Astrocyte (in vitro differentiated cells and primary cell): ENCODE measurements around the gene CLMN.

ENCODE experiments used
- EZH2 ChIP-seq: IDR thresholded peaks from 2 replicates; pipeline ENCODE4 v1.6.1; 2012; ENCODE audit warnings: mild to moderate bottlenecking, low read length, inconsistent platforms; ENCODE audit not compliant: insufficient read depth
- TF ChIP-seq, protein P1 (sequence below): IDR thresholded peaks from 2 replicates; pipeline ENCODE4 v1.5.1; 2011; ENCODE audit warnings: low read depth, mild to moderate bottlenecking, inconsistent platforms, low read length, moderate library complexity; ENCODE audit not compliant: insufficient read depth

DNA sequence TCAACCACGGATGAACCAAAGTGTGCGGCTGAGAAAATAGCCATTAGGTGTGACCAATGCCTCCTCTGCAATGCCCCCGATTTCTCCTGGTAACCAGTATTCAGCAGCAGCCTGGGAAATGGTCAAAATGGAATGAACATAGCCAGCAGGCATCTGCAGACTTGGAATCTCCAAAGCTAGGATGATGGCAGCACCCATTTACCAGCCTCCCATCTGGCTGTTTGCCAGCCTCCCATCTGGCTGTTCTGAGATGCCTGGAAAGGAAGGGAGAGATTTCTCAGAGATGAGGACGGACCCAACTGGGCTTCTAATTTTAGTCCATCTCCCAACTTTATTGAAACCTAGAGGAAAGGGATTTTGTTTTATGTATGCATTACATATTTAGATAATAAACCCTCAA is 16.2 kb downstream of the CLMN start:
- TF ChIP-seq EZH2, result no peak
- TF ChIP-seq, protein P1, sequence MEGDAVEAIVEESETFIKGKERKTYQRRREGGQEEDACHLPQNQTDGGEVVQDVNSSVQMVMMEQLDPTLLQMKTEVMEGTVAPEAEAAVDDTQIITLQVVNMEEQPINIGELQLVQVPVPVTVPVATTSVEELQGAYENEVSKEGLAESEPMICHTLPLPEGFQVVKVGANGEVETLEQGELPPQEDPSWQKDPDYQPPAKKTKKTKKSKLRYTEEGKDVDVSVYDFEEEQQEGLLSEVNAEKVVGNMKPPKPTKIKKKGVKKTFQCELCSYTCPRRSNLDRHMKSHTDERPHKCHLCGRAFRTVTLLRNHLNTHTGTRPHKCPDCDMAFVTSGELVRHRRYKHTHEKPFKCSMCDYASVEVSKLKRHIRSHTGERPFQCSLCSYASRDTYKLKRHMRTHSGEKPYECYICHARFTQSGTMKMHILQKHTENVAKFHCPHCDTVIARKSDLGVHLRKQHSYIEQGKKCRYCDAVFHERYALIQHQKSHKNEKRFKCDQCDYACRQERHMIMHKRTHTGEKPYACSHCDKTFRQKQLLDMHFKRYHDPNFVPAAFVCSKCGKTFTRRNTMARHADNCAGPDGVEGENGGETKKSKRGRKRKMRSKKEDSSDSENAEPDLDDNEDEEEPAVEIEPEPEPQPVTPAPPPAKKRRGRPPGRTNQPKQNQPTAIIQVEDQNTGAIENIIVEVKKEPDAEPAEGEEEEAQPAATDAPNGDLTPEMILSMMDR, result no peak
